GM12801 (cell line): ENCODE results near the gene CSNK1A1.

Experiments used
- TF ChIP-seq, protein P1 (sequence below): IDR thresholded peaks from one replicate; pipeline ENCODE4 v1.5.1; 2011; ENCODE audit warnings: control low read depth; ENCODE audit not compliant: insufficient read length; ENCODE audit errors: extremely low read depth

The CSNK1A1 gene

GRCh38 chr5:149455889-149456409 lies 95.3 kb downstream of the CSNK1A1 start:
- TF ChIP-seq, protein P1, sequence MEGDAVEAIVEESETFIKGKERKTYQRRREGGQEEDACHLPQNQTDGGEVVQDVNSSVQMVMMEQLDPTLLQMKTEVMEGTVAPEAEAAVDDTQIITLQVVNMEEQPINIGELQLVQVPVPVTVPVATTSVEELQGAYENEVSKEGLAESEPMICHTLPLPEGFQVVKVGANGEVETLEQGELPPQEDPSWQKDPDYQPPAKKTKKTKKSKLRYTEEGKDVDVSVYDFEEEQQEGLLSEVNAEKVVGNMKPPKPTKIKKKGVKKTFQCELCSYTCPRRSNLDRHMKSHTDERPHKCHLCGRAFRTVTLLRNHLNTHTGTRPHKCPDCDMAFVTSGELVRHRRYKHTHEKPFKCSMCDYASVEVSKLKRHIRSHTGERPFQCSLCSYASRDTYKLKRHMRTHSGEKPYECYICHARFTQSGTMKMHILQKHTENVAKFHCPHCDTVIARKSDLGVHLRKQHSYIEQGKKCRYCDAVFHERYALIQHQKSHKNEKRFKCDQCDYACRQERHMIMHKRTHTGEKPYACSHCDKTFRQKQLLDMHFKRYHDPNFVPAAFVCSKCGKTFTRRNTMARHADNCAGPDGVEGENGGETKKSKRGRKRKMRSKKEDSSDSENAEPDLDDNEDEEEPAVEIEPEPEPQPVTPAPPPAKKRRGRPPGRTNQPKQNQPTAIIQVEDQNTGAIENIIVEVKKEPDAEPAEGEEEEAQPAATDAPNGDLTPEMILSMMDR: no peak

DNA sequence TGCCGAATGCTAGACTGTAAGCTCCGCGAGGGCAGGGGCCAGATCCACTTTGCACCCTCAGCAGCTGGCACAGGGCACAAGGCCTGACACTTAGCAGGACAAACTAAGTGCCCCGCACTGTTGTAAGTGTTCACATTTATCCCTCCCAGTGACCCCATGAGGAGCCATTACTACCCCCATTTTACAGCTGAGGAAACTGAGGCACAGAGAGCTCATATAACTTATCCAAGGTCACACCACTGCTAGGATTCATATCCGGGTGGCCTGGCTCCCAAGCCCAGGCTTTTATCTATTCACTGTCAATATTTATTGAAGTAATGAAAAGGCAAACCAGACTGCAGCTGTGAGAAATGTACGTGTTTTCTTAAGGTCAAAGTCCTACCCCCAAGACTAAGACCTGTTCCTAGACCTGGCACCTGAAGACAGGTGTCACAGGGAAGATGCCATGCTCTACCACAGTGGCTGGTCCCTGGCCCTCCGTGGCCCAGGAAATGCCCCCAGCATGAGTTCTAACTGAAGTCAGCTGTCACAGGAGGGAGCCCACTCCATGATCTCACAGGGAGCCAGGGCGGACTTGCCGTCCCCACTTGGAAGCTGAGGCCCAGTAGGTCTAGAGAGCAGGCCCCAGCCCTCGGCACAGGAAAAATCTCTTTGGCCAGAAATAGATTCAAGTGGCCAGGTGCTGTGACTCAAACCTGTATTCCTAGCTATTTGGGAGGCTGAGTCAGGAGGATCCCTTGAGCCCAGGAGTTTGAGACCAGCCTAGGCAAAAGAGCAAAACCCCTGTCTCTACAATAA lies 97.4 kb downstream of the CSNK1A1 start:
- TF ChIP-seq, protein P1: no peak

GRCh38 chr5:149452665-149453617 lies 98.3 kb downstream of the CSNK1A1 start:
- TF ChIP-seq, protein P1: no peak

DNA sequence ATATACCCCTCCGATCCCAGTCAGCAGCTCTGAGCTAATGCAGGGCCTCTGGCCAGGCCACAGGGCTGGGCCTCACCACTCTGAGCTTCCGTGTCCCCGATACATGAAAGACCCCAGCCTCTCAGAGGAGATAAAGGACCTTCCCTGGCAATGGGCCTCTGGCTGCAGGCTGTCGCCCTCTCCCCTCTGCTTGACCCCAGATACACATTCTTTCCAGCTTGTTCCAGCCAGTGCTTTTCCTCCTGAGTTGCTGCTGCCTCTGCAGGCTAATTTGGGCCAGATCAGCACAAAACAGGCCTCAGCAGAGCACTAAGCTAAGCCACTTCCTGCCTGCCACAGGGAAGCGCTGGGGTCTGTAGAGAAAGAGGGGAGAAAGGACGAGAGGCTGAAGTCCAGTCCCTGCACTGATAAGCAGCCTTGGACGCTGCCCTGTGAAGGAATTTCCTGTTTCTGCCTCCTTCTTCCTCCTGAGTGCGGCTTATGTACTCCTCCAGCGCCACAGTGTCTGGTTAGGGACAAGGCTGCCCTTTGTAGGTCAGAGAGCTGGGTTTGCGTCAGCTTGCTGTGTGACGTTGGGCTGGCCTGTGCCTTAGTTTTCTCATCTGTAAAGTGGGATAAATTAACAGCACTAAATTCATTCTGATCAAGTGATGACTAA lies 99.1 kb downstream of the CSNK1A1 start:
- TF ChIP-seq, protein P1: no peak

DNA sequence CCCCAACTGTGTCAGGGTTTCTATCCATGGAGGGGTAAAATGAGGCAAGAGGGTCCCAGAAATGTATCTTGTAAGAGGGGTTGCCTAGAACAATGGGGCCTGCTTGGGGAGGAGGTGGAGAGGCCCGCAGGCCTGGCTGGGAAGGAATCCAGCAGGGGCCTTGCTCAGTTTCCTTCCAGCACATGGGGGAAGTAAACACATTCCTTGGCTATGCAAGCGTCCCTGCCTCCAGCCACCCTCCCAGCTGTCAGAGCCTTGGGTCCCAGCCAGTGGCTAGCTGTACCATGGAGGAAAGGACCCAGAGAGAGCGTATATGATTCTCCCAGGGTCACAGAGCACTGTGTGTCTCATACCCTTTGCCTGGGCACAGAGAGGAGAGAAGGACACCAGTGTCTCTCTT lies 101.0 kb downstream of the CSNK1A1 start:
- TF ChIP-seq, protein P1: no peak

- TF ChIP-seq, protein P1: no peak
These were observed 102.2 kb downstream of the CSNK1A1 start for GRCh38 chr5:149448831-149449714.
